Measurements from ENCODE around the gene TAGLN3.

DNA sequence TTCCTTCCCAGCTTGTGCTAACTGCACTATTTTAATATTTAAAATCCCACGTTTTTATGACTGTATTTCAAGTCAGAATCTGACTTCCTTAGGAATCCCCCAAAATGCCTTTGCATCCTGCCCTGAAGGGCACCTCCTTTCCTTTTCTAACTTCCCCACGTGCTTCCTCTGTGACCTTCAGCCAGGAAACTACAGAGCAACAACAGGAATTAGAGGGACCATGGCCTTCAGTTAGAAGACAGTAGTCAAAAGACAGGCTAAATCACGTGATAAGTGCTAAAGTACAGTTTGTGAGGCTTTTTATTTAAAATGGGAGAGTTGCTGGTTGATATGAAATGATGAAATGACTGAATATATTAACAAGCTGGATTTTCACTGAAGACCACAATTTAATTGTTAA lies 31.7 kb upstream of the TAGLN3 start:
- TF ChIP-seq, protein P1, sequence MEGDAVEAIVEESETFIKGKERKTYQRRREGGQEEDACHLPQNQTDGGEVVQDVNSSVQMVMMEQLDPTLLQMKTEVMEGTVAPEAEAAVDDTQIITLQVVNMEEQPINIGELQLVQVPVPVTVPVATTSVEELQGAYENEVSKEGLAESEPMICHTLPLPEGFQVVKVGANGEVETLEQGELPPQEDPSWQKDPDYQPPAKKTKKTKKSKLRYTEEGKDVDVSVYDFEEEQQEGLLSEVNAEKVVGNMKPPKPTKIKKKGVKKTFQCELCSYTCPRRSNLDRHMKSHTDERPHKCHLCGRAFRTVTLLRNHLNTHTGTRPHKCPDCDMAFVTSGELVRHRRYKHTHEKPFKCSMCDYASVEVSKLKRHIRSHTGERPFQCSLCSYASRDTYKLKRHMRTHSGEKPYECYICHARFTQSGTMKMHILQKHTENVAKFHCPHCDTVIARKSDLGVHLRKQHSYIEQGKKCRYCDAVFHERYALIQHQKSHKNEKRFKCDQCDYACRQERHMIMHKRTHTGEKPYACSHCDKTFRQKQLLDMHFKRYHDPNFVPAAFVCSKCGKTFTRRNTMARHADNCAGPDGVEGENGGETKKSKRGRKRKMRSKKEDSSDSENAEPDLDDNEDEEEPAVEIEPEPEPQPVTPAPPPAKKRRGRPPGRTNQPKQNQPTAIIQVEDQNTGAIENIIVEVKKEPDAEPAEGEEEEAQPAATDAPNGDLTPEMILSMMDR (conservative IDR thresholded peaks at IDR 0.05), result no peak
- TF ChIP-seq EZH2 (IDR thresholded peaks at IDR 0.05; ENCODE audit: low read depth), result no peak

All from PC-9 (cell line).